ENCODE results near the gene RRP8. TPM values are rescaled to one million over a fixed set of nuclear protein-coding genes. Genes with fewer than 3 reads are reported as not detected.

RRP8 gene
- total RNA-seq, 1 donor = 19.0 TPM

DNA sequence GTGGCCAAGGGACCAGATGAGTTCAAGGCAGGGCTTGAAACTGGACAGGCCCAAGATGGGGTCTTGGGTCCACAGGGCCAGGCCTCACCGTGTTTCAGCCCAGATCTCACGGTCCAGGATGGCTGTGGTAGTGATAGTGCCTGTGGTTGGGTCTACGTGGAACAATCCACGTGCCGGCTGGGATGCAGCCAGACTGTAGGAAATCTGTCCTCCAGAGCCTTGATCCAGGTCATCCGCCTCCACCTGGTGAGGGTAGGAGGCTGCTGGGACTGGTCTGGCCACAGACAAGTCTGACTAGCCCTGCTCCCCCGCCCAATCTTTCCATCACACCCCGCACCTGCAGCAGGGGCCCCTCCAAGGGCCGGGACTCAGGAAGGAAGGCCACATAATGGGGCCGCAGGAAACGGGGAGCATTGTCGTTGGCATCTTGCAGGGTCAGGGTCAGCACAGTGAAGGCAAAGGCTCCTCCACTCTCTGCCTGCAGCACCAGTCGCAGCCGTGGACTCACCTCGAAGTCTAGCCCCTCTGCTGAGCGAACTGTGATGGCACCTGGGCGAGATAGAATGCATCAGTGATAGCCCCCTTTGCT, 22.5 kb upstream of the RRP8 start:
- peaks cover 11% of the 10 kb centered on the region for H3K4me1 ChIP-seq (ENCODE audit: insufficient read depth, low read length)
- no peaks in the 10 kb centered on the region for H3K9me3 ChIP-seq (ENCODE audit: low read depth, low read length)
- no peaks in the 10 kb centered on the region for H3K27me3 ChIP-seq (ENCODE audit: insufficient read depth, low read length)
- H3K4me3 ChIP-seq (ENCODE audit: low read length) = no peak overlapping the region

DNA sequence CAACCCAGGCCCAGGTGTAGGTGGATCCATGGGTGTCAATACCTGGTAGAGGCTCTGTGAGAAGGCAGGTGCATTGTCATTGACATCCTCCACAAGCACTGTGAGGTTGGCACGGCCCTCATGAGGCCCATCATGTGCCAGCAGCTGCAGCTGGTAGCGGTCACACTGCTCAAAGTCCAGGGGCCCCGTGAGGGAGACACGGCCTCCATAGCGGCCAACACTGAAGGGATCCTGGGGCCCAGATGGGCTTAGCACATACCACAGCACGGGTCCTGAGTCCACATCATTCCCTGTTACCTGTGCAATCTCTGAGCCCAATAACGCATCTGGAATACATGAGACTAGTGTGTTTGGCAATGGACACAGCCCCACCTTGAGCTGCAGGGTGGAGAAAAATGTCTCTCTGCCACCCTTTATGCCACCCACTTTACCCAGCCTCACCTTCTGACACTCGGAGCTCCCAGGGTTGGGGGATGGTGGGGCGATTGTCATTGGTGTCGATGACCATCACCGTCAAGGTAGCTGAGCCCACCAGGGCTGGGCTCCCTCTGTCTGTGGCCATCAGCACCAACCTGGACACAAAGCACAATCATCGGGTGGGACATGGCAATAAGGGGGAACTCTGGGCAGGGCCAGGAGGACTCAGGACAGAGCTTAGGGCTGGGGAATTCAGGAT, 21.9 kb upstream of the RRP8 start:
- H3K4me3 ChIP-seq (ENCODE audit: low read length) = no peak overlapping the region
- no peaks in the 10 kb centered on the region for H3K9me3 ChIP-seq (ENCODE audit: low read depth, low read length)
- no peaks in the 10 kb centered on the region for H3K27me3 ChIP-seq (ENCODE audit: insufficient read depth, low read length)
- H3K4me1 ChIP-seq (ENCODE audit: insufficient read depth, low read length) = peaks cover 17% of the 10 kb centered on the region

DNA sequence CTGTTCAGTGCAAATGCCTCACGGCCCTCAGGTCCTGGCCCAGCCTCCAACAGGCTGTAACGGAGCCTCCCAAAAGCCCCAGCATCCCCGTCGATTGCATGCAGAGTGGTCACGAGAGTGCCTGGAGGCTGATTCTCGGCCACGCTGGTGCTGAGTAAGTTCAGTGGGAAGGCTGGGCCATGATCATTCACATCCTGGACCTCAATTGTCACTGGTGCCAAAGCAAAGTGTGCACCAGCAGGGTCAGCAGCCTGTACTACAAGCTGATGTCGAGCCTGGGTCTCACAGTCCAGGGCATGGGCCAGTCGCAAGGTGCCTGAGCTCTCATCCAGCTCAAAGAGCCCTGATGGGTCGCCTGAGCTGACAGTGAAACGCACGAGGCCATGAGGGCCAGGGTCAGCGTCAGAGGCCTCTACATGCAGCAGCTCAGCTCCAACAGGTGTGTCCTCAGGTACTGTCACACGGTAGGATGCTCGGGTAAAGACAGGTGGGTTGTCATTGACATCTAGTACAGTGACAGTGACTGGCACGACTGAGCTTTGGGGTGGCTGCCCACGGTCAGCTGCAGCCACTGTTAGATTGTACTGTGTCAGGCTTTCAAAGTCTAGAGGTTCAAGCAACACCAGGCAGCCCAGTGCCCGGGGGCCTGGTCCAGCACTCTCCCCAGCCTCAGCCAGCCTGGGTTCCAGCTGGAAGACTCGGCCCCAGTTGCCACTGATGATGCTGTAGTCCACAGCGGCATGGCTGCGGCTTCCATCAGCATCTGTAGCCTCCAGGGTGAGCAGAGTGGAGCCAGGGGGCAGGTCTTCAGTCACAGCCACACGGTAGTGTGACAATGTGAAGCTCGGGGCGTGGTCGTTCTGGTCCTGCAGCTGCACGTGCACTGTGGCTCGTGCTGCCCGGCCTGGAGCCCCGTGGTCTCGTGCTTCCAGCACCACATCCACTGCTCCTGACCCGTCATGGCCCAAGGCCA, 20.3 kb upstream of the RRP8 start:
- peaks cover 26% of the 10 kb centered on the region for H3K4me1 ChIP-seq (ENCODE audit: insufficient read depth, low read length)
- H3K9me3 ChIP-seq (ENCODE audit: low read depth, low read length) = no peaks in the 10 kb centered on the region
- H3K27me3 ChIP-seq (ENCODE audit: insufficient read depth, low read length) = no peaks in the 10 kb centered on the region
- no peak overlapping the region for H3K4me3 ChIP-seq (ENCODE audit: low read length)

DNA sequence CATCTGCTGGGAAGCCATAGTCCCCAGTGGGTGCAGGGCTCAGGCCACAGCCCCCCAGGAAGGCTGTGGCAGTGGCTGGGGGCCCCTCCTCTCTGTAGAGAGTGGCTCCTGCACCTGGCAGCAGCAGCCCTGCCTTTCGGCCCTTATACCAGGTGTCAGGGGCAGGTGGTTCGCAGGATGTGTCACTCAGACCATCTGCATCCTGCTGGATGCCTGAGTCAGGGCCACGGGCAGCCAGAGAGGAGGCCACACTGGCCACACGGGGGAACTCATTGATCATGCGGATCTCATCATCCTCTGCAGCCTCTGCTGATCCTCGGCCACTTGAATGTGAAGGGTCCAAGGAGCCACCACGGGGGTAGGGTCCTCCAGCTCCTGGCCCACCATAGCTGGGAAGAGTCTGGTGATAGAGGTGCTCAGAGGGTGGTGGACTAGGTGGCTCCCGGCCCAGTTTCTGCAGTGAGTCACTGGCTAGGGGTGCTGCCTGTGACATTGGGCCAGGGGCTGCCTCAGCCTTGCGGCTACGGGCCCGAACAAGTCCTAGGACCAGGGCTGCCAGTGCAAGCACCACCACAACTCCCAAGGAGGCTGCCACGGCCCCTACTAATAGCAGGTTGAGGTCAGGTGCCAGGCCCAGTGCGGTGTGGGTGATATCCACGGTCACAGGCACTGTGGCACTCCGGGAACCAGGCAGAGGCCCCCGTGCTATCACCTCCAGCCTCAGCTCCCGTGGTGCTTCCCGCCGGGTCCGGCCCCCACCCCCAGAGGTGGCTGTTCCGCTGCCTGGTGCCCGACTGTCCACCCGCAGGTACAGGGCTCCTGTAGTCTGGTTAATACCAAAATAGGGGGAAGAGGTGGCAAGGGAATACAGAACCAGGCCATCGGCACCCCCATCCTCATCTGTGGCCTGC, 19.1 kb upstream of the RRP8 start:
- peaks cover 33% of the 10 kb centered on the region for H3K4me1 ChIP-seq (ENCODE audit: insufficient read depth, low read length)
- H3K27me3 ChIP-seq (ENCODE audit: insufficient read depth, low read length) = no peaks in the 10 kb centered on the region
- H3K4me3 ChIP-seq (ENCODE audit: low read length) = no peak overlapping the region
- no peaks in the 10 kb centered on the region for H3K9me3 ChIP-seq (ENCODE audit: low read depth, low read length)

DNA sequence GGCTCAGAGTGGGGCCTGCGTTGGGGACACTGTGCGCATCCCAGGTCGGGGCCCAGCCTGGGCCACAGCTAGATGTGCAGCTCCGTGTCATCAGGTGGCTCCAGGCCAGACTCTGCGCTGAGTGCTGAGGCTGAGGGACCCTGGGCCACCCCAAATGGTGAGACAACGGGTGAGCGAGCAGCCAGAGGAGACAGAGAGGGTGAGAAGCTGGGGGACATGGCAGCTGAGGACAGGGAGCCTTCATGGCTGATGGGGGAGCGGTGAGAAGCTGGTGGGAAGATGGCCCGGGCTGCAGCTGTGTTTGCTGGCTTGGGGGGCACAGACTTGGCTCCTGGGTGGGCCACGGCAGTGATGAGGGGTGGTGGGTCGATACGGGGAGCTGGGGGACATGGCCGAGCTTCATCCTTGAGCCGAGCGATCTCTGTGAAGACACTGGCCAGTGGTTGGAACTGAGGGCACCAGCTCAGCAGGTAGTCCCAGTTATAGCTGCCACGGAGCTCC, 18.3 kb upstream of the RRP8 start:
- H3K27me3 ChIP-seq (ENCODE audit: insufficient read depth, low read length) = no peaks in the 10 kb centered on the region
- H3K4me3 ChIP-seq (ENCODE audit: low read length) = no peak overlapping the region
- H3K4me1 ChIP-seq (ENCODE audit: insufficient read depth, low read length) = peaks cover 34% of the 10 kb centered on the region
- no peaks in the 10 kb centered on the region for H3K9me3 ChIP-seq (ENCODE audit: low read depth, low read length)

DNA sequence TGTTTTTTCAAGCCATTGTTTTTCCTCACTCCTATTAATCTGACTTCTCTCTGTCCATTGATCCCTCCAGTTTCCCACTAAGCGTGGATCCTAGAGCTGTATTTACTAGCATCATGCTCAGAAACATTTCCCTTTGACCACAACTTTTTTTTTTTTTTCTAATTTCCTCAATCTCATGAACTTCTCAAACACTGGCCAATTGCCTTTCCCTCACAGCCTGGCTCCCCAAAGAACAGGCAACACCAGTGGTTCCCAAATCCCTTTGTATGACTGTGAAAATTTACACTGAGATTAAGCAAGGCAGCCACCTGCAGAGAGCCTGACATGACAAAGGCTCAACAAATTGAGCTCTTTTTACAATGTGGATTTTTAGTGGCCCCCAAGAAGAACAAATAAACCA, 17.2 kb upstream of the RRP8 start:
- H3K4me1 ChIP-seq (ENCODE audit: insufficient read depth, low read length) = peaks cover 36% of the 10 kb centered on the region
- H3K27me3 ChIP-seq (ENCODE audit: insufficient read depth, low read length) = no peaks in the 10 kb centered on the region
- no peak overlapping the region for H3K4me3 ChIP-seq (ENCODE audit: low read length)
- no peaks in the 10 kb centered on the region for H3K9me3 ChIP-seq (ENCODE audit: low read depth, low read length)

DNA sequence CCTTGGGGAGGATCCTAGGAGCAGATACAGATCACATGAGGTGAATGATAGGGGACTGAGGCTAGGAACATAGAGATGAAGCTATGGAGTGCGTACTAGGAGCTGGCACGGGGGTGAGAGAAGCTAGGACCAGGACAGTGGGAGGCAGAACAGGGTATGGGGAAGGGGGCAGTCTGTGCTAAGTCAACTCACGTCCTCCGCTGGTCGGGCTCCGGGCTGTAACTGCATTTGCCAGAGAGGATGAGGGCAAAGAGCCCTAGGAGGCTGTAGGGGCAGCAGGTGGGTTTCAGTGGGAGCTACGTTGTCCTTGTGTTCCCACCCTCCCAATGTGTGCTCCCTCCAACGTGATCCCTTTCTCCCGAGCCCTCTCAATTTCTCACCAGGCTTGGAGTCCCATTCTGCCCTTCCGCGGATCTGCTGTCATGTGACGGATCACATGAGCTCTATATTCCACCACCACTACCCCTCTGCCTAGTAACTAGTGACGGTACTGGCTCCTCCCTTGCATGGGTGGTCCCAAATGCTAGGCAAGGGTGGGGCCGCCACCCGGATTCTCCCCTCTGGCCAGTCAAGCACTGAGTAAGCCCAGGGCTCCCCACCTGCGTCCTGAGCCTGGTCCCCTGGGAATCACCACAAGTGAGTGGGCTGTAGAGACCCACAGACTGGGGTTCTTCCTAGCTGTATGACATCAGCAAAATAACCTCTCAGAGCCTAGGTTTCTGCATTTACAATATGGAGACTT, 15.8 kb upstream of the RRP8 start, which contains the start of gene TPP1:
Gene TPP1, minus strand, starts transcription at position 419 of the 742 bp plus-strand sequence. Its CDS starts 22 bp downstream, at position 397.
- Histone ChIP-seq H3K27me3 (ENCODE audit: insufficient read depth, low read length) (no peaks in the 10 kb centered on the region), H3K9me3 (ENCODE audit: low read depth, low read length) (no peaks in the 10 kb centered on the region), H3K4me1 (ENCODE audit: insufficient read depth, low read length) (peaks cover 36% of the 10 kb centered on the region), H3K4me3 (ENCODE audit: low read length) (peak within 1 kb of the TSS; percentile 68)

DNA sequence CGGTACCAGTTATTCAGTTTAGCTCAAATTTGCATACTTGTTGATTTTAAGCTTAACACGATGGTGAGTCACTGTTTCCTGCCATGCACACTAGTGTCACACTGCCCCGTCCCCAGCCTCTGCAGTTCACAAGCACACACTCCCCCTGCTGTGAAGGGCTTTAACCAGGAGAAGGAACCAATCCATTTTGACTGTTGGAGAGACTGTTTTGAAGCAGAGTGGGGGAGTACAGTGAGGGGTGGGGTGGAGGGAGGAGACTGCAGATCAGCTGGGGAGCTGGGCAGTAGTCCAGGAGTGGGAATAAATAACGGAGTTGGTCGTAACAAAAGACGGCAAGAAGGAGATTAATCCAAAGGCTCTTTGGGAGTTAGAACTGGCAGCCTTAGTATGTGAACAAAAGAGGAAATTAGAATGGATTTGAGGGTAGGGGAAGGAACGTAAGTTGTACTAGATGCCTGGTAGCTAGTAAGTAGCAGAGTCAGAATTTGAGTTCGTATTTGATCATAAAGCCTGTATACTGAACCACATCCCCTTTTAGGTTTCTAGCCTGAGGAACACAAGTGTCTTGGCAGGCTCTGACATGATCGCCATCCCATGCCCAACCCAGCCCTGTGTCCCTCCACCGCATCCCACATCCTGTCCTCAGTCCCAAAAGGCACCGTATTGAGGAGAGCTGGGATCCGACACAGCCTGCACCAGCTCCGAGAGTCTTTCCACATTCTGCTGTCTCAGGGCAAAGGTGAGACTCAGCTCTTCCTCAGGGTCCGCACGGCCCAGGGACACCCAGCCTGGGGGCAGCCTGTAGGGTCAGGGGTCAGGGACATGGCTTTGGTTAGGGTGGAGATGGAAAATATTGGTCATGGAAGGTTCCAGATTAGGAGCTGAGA, 14.9 kb upstream of the RRP8 start:
- Histone ChIP-seq H3K4me1 (ENCODE audit: insufficient read depth, low read length) (peaks cover 37% of the 10 kb centered on the region), H3K27me3 (ENCODE audit: insufficient read depth, low read length) (no peaks in the 10 kb centered on the region), H3K4me3 (ENCODE audit: low read length) (peak overlapping the region; percentile 68), H3K9me3 (ENCODE audit: low read depth, low read length) (no peaks in the 10 kb centered on the region)

DNA sequence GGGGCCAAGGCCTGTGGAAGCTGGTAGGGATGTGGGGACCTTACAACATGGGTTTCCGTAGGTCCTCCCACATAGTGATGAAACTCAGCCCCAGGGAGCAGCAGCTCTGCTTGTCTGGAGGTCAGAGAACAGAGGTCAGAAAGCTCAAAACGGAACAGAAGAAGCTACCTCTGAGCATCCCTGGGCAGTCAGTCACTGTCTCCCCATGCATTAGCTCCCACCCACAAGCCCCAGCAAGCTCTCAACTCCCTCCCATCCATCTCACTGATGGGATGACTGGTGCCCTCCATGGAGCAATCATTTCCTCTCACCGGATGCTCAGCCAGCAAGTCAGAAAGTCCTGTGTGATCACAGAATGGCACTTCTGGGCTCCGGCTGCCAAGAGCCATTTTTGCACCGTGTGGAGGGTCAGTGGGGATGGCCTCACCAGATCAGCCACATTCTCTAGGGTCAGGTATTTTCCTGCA, 13.9 kb upstream of the RRP8 start:
- H3K4me1 ChIP-seq (ENCODE audit: insufficient read depth, low read length) = peaks cover 48% of the 10 kb centered on the region
- peak overlapping the region; percentile 68 for H3K4me3 ChIP-seq (ENCODE audit: low read length)
- no peaks in the 10 kb centered on the region for H3K9me3 ChIP-seq (ENCODE audit: low read depth, low read length)
- no peaks in the 10 kb centered on the region for H3K27me3 ChIP-seq (ENCODE audit: insufficient read depth, low read length)

DNA sequence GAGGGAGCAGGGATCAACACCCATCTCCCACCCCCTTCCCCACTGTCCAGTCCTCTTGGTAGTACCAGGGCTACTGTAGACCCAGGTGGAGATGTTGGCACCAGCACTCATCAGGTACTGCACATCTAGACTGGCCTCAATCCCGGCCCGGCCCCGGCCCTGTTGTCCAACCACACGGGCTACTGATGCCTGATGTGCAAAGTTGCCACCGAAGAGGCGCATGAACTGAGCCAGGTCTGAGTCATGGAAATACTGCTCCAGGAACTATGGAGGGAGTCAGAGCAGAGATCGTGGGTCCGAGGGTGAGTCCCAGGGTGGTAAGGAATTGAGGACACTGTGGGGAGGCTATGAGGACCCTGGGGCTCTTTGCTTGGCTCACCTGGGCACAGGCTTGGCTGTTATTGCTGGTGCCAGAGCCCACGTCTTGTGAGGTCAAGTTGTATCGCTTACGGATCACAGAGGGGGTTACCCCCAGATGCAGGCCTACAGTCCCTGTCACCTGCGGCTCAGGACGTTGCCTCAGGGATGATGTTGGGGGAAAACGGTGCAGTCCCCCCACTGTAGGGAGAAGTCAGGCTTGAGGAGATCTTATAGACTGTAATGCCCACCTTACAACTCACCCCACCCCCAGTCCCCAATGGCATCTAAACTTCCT, 13.3 kb upstream of the RRP8 start:
- Histone ChIP-seq H3K4me1 (ENCODE audit: insufficient read depth, low read length) (peaks cover 48% of the 10 kb centered on the region), H3K4me3 (ENCODE audit: low read length) (no peak overlapping the region), H3K27me3 (ENCODE audit: insufficient read depth, low read length) (no peaks in the 10 kb centered on the region), H3K9me3 (ENCODE audit: low read depth, low read length) (no peaks in the 10 kb centered on the region)

DNA sequence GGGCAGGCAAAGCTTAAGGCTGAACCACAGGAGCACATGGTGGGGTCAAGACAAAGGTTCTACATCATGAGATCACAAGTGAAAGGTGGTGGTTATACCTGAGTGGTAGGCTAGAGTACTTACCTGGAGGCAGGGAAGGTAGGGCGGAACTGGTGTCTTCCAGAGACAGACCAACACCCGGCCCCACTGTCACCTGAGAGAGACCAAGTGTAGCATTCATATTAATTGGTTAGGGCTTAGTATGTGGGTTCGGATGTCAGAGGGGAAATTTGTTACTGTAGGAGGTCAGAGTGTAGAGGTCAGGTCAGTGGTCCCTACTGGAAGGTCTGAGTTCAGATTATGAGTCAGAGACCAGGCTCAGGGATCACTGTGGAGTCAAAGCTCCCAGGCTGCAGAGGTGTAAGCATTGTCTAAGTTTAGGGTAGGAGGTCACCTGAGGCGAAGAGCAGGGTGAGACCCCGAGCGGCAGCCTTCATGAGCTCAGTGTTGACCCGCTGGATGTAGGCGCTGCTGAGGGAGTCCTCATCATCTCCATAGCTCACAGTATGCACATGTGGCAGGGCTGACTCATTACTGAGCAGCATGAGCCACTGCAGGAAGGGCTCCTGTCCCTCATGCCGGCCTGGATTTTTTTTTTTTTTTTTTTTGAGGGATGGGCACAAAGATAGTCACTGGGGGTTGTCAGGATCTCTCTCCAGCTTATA, 12.6 kb upstream of the RRP8 start:
- Histone ChIP-seq H3K4me1 (ENCODE audit: insufficient read depth, low read length) (peaks cover 52% of the 10 kb centered on the region), H3K4me3 (ENCODE audit: low read length) (no peak overlapping the region), H3K27me3 (ENCODE audit: insufficient read depth, low read length) (no peaks in the 10 kb centered on the region), H3K9me3 (ENCODE audit: low read depth, low read length) (no peaks in the 10 kb centered on the region)

DNA sequence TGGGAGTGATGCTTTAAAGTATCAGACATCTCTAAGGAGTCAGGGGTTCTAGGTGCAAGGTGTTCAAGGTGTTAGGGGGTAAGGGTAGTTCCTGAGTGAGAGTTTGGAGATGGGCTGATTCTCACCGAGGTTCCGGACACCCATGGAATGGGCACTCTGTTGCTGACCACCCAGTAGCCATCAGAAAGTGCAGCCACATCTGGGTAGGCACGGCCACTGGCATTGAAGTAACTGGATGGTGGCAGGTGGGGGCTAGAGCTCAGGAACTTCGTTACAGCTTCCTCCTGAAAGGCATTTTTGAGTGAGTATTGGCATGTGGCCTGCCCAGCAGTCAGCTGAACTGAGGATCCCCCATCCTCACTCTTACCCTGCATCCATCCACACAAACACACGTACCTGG, 11.6 kb upstream of the RRP8 start:
- H3K4me3 ChIP-seq (ENCODE audit: low read length) = no peak overlapping the region
- no peaks in the 10 kb centered on the region for H3K9me3 ChIP-seq (ENCODE audit: low read depth, low read length)
- H3K4me1 ChIP-seq (ENCODE audit: insufficient read depth, low read length) = peaks cover 50% of the 10 kb centered on the region
- H3K27me3 ChIP-seq (ENCODE audit: insufficient read depth, low read length) = no peaks in the 10 kb centered on the region
